A549 (cell line): ENCODE measurements around the gene NECTIN1. TPM values are rescaled to one million over a fixed set of nuclear protein-coding genes. Genes with fewer than 3 reads are reported as not detected.

Experiments used
- ATAC-seq, 2 experiments: fragments of 200-7000 bp in 1 of 2; fragments of >200 bp in 1 of 2; cut with Nextera tagmentation in 1 of 2; cut with Tn5 transposase in 1 of 2; 3 replicates each; pipeline versions ENCODE4 v1.8.0 to v1.9.1; 2018 to 2020; ENCODE audit warnings: mild to moderate bottlenecking in 1 of 2, moderate library complexity in 1 of 2
- CTCF ChIA-PET: fragments of 300-600 bp; sonication (Branson Sonifier 250); formaldehyde crosslinking; extraction: SDS; loops from one replicate; lab custom pipeline; 2021; ENCODE audit warnings: antibody characterized with exemption, inconsistent platforms; lab: Yijun Ruan, JAX
- POLR2A ChIA-PET: fragments of 350-600 bp; formaldehyde crosslinking; extraction: SDS; loops from one replicate; lab custom pipeline; 2021; ENCODE audit warnings: antibody characterized with exemption, inconsistent platforms; lab: Yijun Ruan, JAX
- DNase-seq, 2 experiments: peaks; one replicate each; pipeline versions ENCODE4 v3.0.0 to v3.0.0-alpha.2; 2011 to 2016; ENCODE audit warnings: low read depth in 1 of 2, low spot score in 1 of 2
- FAIRE-seq: peaks from 2 replicates; lab custom pipeline; 2011; peaks lifted over from hg19 to GRCh38; lab: Jason Lieb, UNC
- H3K27ac ChIP-seq, 2 experiments: fragments of >200 bp; sonication (Bioruptor Twin); formaldehyde crosslinking; 3 replicates each; pipeline ENCODE4 v1.5.1; 2016 to 2017
- H3K4me1 ChIP-seq: fragments of >200 bp; sonication (Bioruptor Twin); formaldehyde crosslinking; 3 replicates; pipeline ENCODE4 v1.6.1; 2016
- H3K4me2 ChIP-seq: fragments of >200 bp; sonication (Bioruptor Twin); formaldehyde crosslinking; 3 replicates; pipeline ENCODE4 v1.6.1; 2016
- H3K4me3 ChIP-seq: fragments of >200 bp; sonication (Bioruptor Twin); formaldehyde crosslinking; 3 replicates; pipeline ENCODE4 v1.5.1; 2016
- H3K9me3 ChIP-seq: fragments of >200 bp; sonication (Bioruptor Twin); formaldehyde crosslinking; 3 replicates; pipeline ENCODE4 v1.6.1; 2016
- BHLHE40 ChIP-seq: IDR thresholded peaks from 2 replicates; pipeline ENCODE4 v1.6.1; 2012; ENCODE audit warnings: low read depth, low read length, inconsistent platforms
- CEBPB ChIP-seq, 2 experiments: fragments of >200 bp in 1 of 2; sonication (Bioruptor Twin) in 1 of 2; formaldehyde crosslinking in 1 of 2; IDR thresholded peaks; 2 replicates each; pipeline ENCODE4 v1.6.1; 2012 to 2016
- CTCF ChIP-seq: fragments of >200 bp; sonication (Bioruptor Twin); formaldehyde crosslinking; IDR thresholded peaks from 3 replicates; pipeline ENCODE4 v1.5.1; 2016
- FOSL2 ChIP-seq, 2 experiments: fragments of 450-650 bp in 1 of 2; fragments of >200 bp in 1 of 2; sonication (Bioruptor Twin) in 1 of 2; formaldehyde crosslinking; IDR thresholded peaks; 2 replicates each; pipeline versions ENCODE4 v1.5.0 to v1.6.1; 2016 to 2020; ENCODE audit warnings: mild to moderate bottlenecking in 1 of 2, moderate library complexity in 1 of 2
- GATA3 ChIP-seq: IDR thresholded peaks from 2 replicates; pipeline ENCODE4 v1.6.1; 2012; ENCODE audit warnings: borderline replicate concordance
- HEYL ChIP-seq: fragments of 250-450 bp; sonication (Bioruptor Pico); IDR thresholded peaks from 2 replicates; pipeline ENCODE4 v1.8.0; 2021; ENCODE audit warnings: mild to moderate bottlenecking, moderate library complexity
- HOXB5 ChIP-seq: fragments of 250-450 bp; sonication (Bioruptor Pico); IDR thresholded peaks from 2 replicates; pipeline ENCODE4 v1.5.0; 2020; ENCODE audit warnings: mild to moderate bottlenecking, moderate library complexity
- JUN ChIP-seq, 2 experiments: fragments of >200 bp; sonication (Bioruptor Twin); formaldehyde crosslinking; IDR thresholded peaks; 2 replicates in 1 of 2; 3 replicates in 1 of 2; pipeline ENCODE4 v1.6.1; 2016 to 2017
- KDM1A ChIP-seq: fragments of 200-600 bp; sonication (generic); IDR thresholded peaks from 2 replicates; pipeline ENCODE4 v1.6.1; 2016; ENCODE audit warnings: low read depth, mild to moderate bottlenecking
- NPAS2 ChIP-seq: fragments of 250-450 bp; sonication (Bioruptor Pico); IDR thresholded peaks from 2 replicates; pipeline ENCODE4 v1.8.0; 2022; ENCODE audit warnings: mild to moderate bottlenecking, moderate library complexity, borderline replicate concordance
- PBX3 ChIP-seq: IDR thresholded peaks from 2 replicates; pipeline ENCODE4 v1.6.1; 2012
- RAD21 ChIP-seq, 2 experiments: fragments of >200 bp in 1 of 2; sonication (Bioruptor Twin) in 1 of 2; formaldehyde crosslinking in 1 of 2; IDR thresholded peaks in 1 of 2; conservative IDR thresholded peaks in 1 of 2; 2 replicates in 1 of 2; 3 replicates in 1 of 2; pipeline ENCODE4 v1.6.1; 2012 to 2018; ENCODE audit warnings: inconsistent platforms in 1 of 2
- RNF2 ChIP-seq: fragments of 200-600 bp; sonication (generic); IDR thresholded peaks from 2 replicates; pipeline ENCODE4 v1.6.1; 2016; ENCODE audit warnings: low read depth, mild to moderate bottlenecking, antibody characterized with exemption, moderate library complexity, borderline replicate concordance
- SMC3 ChIP-seq: fragments of >200 bp; sonication (Bioruptor Twin); formaldehyde crosslinking; IDR thresholded peaks from 3 replicates; pipeline ENCODE4 v1.6.1; 2018; ENCODE audit warnings: inconsistent platforms
- ZC3H11A ChIP-seq: fragments of 450-650 bp; IDR thresholded peaks from 2 replicates; pipeline ENCODE4 v1.6.1; 2014; ENCODE audit warnings: antibody characterized with exemption, mild to moderate bottlenecking
- WGBS: methylation state at CpG from one replicate; pipeline ENCODE4 v1.1.6; 2017; ENCODE audit errors: missing lambda C conversion rate; 5-methylcytosine and 5-hydroxymethylcytosine counted together
- polyA plus RNA-seq, 4 experiments: library from polyadenylated mRNA; depleted of rRNA in 3 of 4; stranded (reverse); fragments of >200 nt; fragmentation: RNase III in 1 of 4; extraction: RNeasy Plus Mini Kit Qiagen cat#74134 plus additional on column Dnase treatment in 1 of 4; gene quantifications; 2 replicates in 3 of 4; 3 replicates in 1 of 4; pipeline ENCODE4 v1.2.3, GENCODE V29; 2011 to 2017
- TF ChIP-seq, protein P1 (sequence below): fragments of 250-450 bp; sonication (Bioruptor Pico); IDR thresholded peaks from 2 replicates; pipeline ENCODE4 v1.5.0; 2021; ENCODE audit warnings: mild to moderate bottlenecking, moderate library complexity, borderline replicate concordance
- TF ChIP-seq, protein P2 (sequence below): fragments of >200 bp; sonication (Bioruptor Twin); formaldehyde crosslinking; IDR thresholded peaks from 3 replicates; pipeline ENCODE4 v1.6.1; 2016
- TF ChIP-seq, protein P3 (sequence below): IDR thresholded peaks from 2 replicates; pipeline ENCODE4 v1.6.1; 2012; ENCODE audit warnings: low read depth, borderline replicate concordance

The NECTIN1 gene
- polyA plus RNA-seq, 2 of the 4 experiments (the other 2 are of a cell fraction) = 2.2 to 5.5 TPM

DNA sequence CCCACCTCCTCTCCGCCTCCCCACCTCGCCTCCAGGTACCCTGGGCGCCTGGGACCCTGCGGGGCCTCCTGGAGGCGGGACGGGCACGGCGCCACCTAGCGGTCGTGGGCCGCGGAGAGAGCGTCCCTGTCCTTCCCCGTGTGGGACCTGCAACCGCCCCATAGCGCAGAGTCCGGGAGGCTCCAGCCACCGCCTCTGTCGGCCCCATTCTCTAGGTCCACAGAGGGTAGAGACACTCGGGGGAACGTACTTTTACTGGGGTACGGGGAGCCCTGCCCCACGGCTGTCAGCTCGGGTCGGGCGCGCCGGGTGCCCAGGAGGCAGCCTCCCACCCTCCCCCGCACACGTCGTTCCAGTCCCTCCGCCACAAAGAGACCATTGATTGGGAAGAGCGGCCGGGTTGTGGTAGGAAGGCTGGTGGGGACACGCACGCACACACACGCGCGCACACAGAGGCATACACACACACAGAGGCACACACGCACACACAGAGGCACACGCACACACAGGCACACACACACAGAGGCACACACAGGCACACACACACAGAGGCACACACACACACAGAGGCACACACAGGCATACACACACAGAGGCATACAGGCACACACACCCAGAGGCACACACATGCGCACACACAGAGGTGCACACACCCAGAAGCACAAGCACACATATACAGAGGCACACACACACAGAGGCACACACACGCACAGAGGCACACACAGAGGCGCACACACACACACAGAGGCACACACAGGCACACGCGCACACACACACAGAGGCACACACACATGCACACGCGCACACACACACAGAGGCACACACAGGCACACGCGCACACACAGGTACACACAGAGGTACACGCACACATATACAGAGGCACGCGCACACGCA lies 12.6 kb upstream of the NECTIN1 start:
- FAIRE-seq = no peak
- H3K4me3 ChIP-seq = no peak overlapping the region; the same call in 2 of the 3 replicates
- ChIA-PET POLR2A (no interaction called here), CTCF (interaction anchor here (0.6 to 2.7 kb wide), 3 partner anchors 13 to 70 kb away, joined by 3 to 20 read pairs (median 5); partner anchors contain the start of gene NECTIN1)
- peak overlapping the region; percentile 59 for H3K4me2 ChIP-seq
- peak; percentile 89 to 97 for ATAC-seq
- peak; percentile 62 for TF ChIP-seq CTCF
- peak; percentile 62 for TF ChIP-seq SMC3
- TF ChIP-seq HOXB5 = no peak
- TF ChIP-seq JUN (IDR thresholded peaks at IDR 0.05) = no peak
- TF ChIP-seq FOSL2 (IDR thresholded peaks at IDR 0.05) = no peak
- TF ChIP-seq FOSL2 (CRISPR knock-in tag; IDR thresholded peaks at IDR 0.05) = no peak
- peak in 1 of 2 experiments; percentile 13; a peak in 1 of 5 replicates for TF ChIP-seq RAD21 (conservative IDR thresholded peaks at IDR 0.05 in 1 of 2, IDR thresholded peaks at IDR 0.05 in 1 of 2)
- TF ChIP-seq BHLHE40 = no peak
- TF ChIP-seq, protein P1, sequence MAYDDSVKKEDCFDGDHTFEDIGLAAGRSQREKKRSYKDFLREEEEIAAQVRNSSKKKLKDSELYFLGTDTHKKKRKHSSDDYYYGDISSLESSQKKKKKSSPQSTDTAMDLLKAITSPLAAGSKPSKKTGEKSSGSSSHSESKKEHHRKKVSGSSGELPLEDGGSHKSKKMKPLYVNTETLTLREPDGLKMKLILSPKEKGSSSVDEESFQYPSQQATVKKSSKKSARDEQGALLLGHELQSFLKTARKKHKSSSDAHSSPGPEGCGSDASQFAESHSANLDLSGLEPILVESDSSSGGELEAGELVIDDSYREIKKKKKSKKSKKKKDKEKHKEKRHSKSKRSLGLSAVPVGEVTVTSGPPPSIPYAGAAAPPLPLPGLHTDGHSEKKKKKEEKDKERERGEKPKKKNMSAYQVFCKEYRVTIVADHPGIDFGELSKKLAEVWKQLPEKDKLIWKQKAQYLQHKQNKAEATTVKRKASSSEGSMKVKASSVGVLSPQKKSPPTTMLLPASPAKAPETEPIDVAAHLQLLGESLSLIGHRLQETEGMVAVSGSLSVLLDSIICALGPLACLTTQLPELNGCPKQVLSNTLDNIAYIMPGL (CRISPR knock-in tag) = no peak
- peak; percentile 20 to 58 for DNase-seq
- no peaks in the 10 kb centered on the region for H3K9me3 ChIP-seq
- 19% methylated on average over 12 of the region's 54 CpGs for WGBS
- 0 out of 6 replicates have a peak overlapping the region, but pooled peaks of 1 of the 2 experiments have one; percentile 46 for H3K27ac ChIP-seq
- no peaks in the 10 kb centered on the region for H3K4me1 ChIP-seq

- WGBS = 78% methylated on average over 3 of the region's 4 CpGs
- ATAC-seq = no peak
- TF ChIP-seq NPAS2 (CRISPR knock-in tag) (no peak), GATA3 (no peak), RNF2 (no peak), HEYL (CRISPR knock-in tag) (no peak), RAD21 (conservative IDR thresholded peaks at IDR 0.05 in 1 of 2, IDR thresholded peaks at IDR 0.05 in 1 of 2) (no peak), CEBPB (IDR thresholded peaks at IDR 0.05) (no peak), ZC3H11A (no peak), KDM1A (no peak), PBX3 (no peak)
- TF ChIP-seq, protein P2, sequence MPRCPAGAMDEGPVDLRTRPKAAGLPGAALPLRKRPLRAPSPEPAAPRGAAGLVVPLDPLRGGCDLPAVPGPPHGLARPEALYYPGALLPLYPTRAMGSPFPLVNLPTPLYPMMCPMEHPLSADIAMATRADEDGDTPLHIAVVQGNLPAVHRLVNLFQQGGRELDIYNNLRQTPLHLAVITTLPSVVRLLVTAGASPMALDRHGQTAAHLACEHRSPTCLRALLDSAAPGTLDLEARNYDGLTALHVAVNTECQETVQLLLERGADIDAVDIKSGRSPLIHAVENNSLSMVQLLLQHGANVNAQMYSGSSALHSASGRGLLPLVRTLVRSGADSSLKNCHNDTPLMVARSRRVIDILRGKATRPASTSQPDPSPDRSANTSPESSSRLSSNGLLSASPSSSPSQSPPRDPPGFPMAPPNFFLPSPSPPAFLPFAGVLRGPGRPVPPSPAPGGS = no peak
- TF ChIP-seq, protein P1 (CRISPR knock-in tag) = no peak
- TF ChIP-seq, protein P3, sequence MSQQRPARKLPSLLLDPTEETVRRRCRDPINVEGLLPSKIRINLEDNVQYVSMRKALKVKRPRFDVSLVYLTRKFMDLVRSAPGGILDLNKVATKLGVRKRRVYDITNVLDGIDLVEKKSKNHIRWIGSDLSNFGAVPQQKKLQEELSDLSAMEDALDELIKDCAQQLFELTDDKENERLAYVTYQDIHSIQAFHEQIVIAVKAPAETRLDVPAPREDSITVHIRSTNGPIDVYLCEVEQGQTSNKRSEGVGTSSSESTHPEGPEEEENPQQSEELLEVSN = no peak
- ChIA-PET POLR2A (no interaction called here), CTCF (interaction anchor here (0.8 to 2.7 kb wide), 9 partner anchors 9 to 75 kb away, joined by 3 to 20 read pairs (median 3); partner anchors contain the start of gene NECTIN1)
- Histone ChIP-seq H3K4me1 (no peaks in the 10 kb centered on the region), H3K4me2 (no peak overlapping the region), H3K9me3 (no peaks in the 10 kb centered on the region), H3K27ac (no peak overlapping the region), H3K4me3 (no peak overlapping the region)
- DNase-seq = no peak
- FAIRE-seq = no peak
These were observed 11.0 kb upstream of the NECTIN1 start for GRCh38 chr11:119739975-119740374.
